Jurkat, Clone E6-1 (cell line): ENCODE measurements around the gene SNF8. TPM values are rescaled to one million over a fixed set of nuclear protein-coding genes. Genes with fewer than 3 reads are reported as not detected.
A peak's percentile ranks its signal among the peaks of the same experiment; 100 is the strongest.
"Not testable (repeated sequence)": the region's sequence is repeated elsewhere in the genome, so short reads cannot be mapped to it uniquely, and the experiment has no call there.

ENCODE experiments used
- DNase-seq: peaks from one replicate; pipeline ENCODE4 v3.0.0-alpha.2; 2011; ENCODE audit warnings: low read depth, low spot score
- H3K4me3 ChIP-seq: 2 replicates; pipeline ENCODE4 v1.5.1; 2011; ENCODE audit warnings: mild to moderate bottlenecking, low read length, control low read depth, moderate library complexity
- polyA plus RNA-seq: library from polyadenylated mRNA; unstranded; fragments of >200 nt; gene quantifications from one replicate; pipeline ENCODE4 v1.2.1, GENCODE V29; 2012; ENCODE audit warnings: missing spikeins; ENCODE audit not compliant: insufficient read length, insufficient read depth

SNF8 gene
- 176 TPM for polyA plus RNA-seq

- H3K4me3 ChIP-seq, result peak within 1 kb of the TSS; percentile 98
- peak; percentile 81 for DNase-seq
Observed at GRCh38 chr17:48944515-48945260, at the start of gene SNF8. Gene SNF8, minus strand, starts transcription at chr17:48944842. Its CDS starts 108 bp downstream, at chr17:48944734.

- no peak for DNase-seq
- H3K4me3 ChIP-seq, result no peak overlapping the region
Observed at GRCh38 chr17:48993951-48994350, 49.3 kb upstream of the SNF8 start.

GRCh38 chr17:48993305-48993704, 48.7 kb upstream of the SNF8 start:
- no peak for DNase-seq
- no peak overlapping the region for H3K4me3 ChIP-seq

- H3K4me3 ChIP-seq, result no peak overlapping the region
- DNase-seq, result no peak
Observed at GRCh38 chr17:48992444-48992843, 47.8 kb upstream of the SNF8 start.

- no peak overlapping the region for H3K4me3 ChIP-seq
- DNase-seq, result no peak
Observed at GRCh38 chr17:48990882-48991357, 46.3 kb upstream of the SNF8 start.

GRCh38 chr17:48989100-48989499, 44.5 kb upstream of the SNF8 start:
- no peak for DNase-seq
- H3K4me3 ChIP-seq, result no peak overlapping the region

- DNase-seq, result no peak
- no peak overlapping the region for H3K4me3 ChIP-seq
Observed at GRCh38 chr17:48985436-48986245, 41.0 kb upstream of the SNF8 start.

GRCh38 chr17:48981927-48982539, 37.4 kb upstream of the SNF8 start:
- no peak for DNase-seq
- H3K4me3 ChIP-seq, result no peak overlapping the region

- no peak for DNase-seq
- no peak overlapping the region for H3K4me3 ChIP-seq
Observed at GRCh38 chr17:48973806-48974205, 29.2 kb upstream of the SNF8 start.

GRCh38 chr17:48972749-48973097, 28.1 kb upstream of the SNF8 start:
- H3K4me3 ChIP-seq, result no peak overlapping the region

GRCh38 chr17:48970865-48971687, 26.4 kb upstream of the SNF8 start:
- DNase-seq, result no peak
- no peak overlapping the region for H3K4me3 ChIP-seq

More at GRCh38 chr17:48972749-48973097, 28.1 kb upstream of the SNF8 start:
- DNase-seq, result no peak

- no peak for DNase-seq
- H3K4me3 ChIP-seq, result no peak overlapping the region
Observed at GRCh38 chr17:48970224-48970623, 25.6 kb upstream of the SNF8 start.

GRCh38 chr17:48961516-48962233, 17.0 kb upstream of the SNF8 start:
- no peak for DNase-seq
- no peak overlapping the region for H3K4me3 ChIP-seq

- no peak for DNase-seq
- H3K4me3 ChIP-seq, result no peak overlapping the region
Observed at GRCh38 chr17:48960834-48961515, 16.3 kb upstream of the SNF8 start.

GRCh38 chr17:48954300-48954755, 9.7 kb upstream of the SNF8 start:
- no peak for DNase-seq
- no peak overlapping the region for H3K4me3 ChIP-seq

GRCh38 chr17:48952904-48953303, 8.3 kb upstream of the SNF8 start:
- no peak overlapping the region for H3K4me3 ChIP-seq

GRCh38 chr17:48951572-48951971, 6.9 kb upstream of the SNF8 start:
- H3K4me3 ChIP-seq, result no peak overlapping the region
- no peak for DNase-seq

More at GRCh38 chr17:48952904-48953303, 8.3 kb upstream of the SNF8 start:
- no peak for DNase-seq

GRCh38 chr17:48945261-48945651, 614 bp upstream of the SNF8 start:
- H3K4me3 ChIP-seq, result peak overlapping the region; percentile 98
- DNase-seq, result not testable (repeated sequence)
